Activated CD4-positive, CD25-positive, alpha-beta regulatory T cell treated with anti-CD3 and anti-CD28 coated beads, Interleukin-2, amount 50 U/mL, for 24 hours (primary cell): ENCODE data around the gene SELENOT.
"Not testable (repeated sequence)": the region's sequence is repeated elsewhere in the genome, so short reads cannot be mapped to it uniquely, and the experiment has no call there.

Experiments
- ATAC-seq, 2 donors: fragments of 150-1000 bp; cut with Tn5 transposase; one replicate each; pipeline ENCODE4 v1.10.0; 2021; ENCODE audit warnings: mild to moderate bottlenecking in 1 of 2, moderate library complexity in 1 of 2

SELENOT gene

DNA sequence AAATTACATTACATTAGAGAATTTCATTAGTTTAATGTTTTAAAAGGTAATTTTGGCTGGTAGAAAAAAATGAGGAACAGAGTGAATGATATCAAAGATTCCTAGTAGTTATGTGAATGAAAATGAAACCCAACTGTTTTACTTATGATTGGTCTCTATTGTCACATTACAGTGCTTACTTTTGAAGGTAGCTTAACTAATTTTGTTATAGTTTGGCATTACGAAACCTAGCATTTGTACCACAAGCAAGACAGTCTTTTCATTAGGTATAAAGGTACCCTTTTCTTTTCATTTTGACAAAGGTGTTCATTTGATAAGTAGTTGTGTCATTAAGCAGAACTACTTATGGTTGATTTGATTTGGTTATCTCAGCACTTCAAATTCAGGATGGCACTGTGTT, 6.9 kb downstream of the SELENOT start:
- ATAC-seq = peak; percentile 49 to 53

DNA sequence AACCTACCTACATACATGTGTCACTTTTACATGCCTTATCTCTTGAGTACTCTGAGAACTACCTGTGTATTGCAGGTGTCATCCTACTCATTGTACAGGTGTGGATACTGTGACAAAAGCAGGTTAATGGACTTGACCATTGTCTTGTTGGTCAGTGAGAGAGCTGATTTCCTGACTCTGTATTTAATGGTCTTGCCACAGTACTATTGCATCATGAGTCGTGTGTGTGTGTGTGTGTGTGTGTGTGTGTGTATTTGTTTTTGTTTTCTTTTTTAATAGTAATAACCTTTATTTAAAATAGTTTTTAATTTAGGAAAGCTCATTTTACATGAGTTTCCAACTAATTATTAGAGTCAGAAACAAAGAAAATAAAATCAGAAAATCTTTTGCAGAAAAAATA, 7.7 kb downstream of the SELENOT start:
- ATAC-seq = no peak

DNA sequence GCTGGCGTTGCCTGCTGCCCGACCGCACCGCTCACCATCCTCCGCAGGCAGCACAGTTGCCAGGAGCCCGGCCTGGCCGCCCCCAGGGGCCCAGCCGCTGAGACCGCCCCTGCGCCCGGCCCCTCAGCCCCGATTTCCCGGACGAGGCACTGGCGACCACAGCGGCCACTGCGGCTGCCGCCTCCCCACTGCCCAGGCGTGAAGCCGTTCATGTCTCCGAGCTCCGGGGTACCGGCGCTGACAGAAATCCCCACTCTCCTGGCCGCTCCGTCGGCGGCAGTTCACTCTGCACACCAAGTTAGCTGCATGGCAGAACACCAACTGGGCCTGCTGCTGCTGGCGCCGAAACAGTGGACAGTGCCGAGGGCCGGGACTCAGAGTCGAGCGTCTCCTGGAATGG, 8.5 kb downstream of the SELENOT start:
- ATAC-seq = no peak

DNA sequence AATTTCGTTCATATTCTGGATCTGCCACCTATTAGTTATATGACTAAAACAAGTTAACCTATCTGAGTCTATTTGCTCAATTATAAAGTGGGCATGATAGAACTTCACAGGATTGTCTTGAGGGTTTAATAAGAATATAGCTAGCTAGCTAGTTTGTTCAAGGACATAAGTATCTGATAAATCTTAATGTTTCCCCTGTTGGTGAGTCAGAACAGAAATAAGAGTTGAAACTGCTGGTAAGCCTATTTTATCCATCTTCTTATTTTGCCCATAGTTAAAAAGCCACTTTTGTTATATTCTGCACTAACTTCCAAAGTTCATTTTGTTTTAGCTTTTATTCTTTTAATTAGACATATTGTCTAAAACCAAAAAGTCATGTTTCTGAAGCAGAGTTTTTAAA, 9.4 kb downstream of the SELENOT start:
- no peak for ATAC-seq

DNA sequence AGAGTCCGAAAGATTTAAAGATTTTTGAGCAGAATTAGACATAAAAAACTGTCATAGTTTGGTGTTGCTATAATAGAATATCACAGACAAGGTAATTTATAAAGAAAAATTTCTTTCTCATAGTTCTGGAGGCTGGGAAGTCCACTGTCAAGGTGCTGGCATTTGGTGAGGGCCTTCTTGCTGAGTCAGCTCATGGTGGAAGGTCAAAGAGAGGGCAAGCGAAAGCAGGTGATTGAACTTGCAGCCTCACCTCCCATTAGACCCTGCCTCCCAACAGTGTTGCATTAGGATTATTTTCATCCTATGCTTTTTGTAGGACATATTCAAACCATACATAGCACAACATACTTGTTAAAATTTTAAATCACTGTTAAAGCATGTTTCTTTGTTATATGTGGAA, 9.9 kb downstream of the SELENOT start:
- no peak for ATAC-seq

DNA sequence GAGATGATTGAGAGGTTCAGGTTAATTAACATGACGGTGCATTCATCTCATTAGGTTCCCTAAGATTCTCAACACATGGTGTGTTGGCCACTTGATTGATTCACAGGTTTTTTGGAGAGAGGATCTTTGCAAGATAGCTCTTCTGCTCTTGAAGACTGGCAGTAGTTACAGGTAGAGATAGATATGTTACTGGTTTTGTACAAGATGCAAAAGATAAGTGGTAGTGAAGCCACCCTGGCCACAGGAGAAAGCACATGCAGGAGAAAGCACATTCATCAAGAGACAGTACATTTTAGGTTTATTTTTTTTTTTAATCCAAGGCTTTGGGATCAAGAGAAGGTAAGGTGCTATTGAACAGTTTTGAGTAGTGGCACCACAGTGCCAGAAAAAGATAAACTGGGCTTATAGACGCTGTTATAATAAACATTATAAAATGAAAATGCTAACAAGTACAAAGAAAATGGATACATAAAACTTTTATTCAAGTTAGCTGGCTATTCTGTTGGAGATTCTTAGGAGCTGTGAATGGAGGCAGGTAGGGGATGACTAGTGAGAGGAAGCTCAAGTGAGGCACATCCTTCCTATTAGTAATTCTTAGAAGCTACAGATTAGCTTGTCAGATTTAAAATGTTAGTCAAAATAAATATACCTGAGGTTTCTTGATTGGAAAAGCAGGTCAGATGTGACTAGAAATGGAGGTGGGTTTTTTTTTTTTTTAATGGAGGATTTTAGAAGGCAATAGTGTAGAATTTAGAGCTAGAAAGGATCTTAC, 10.8 kb downstream of the SELENOT start:
- ATAC-seq = peak; percentile 61 to 64

DNA sequence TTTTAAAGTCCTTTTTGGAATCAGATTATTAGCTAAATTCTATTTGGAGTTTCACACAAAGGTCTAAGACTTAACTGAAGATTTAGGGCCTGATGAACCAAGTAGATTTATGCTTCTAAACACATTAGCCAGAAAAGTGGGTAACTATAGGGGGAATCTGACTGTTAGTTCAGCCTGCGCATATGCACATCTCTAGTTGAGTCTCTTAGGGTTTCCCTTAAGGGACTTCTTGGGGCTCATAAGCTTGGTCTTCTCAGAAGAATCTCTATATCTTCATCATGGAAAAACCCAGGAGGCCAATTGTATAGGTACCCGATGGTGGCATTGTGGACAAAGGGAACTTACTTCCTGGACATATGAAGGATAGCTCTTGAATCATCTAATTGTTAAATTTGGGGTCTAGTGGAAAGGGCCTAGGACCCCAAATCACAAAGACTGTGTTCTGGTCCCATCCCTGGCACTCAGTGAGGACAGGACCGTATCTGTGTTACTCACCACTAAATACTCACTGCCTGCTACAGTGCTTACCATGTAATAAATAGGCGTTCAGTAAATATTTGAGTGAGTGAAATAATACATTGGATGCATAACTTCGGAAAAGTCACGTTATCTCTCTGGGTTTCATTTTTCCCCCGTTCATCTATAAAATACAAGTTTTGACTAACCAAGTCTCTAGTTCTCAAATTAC, 17.0 kb downstream of the SELENOT start:
- ATAC-seq = peak in 1 of 2 donors; percentile 13

DNA sequence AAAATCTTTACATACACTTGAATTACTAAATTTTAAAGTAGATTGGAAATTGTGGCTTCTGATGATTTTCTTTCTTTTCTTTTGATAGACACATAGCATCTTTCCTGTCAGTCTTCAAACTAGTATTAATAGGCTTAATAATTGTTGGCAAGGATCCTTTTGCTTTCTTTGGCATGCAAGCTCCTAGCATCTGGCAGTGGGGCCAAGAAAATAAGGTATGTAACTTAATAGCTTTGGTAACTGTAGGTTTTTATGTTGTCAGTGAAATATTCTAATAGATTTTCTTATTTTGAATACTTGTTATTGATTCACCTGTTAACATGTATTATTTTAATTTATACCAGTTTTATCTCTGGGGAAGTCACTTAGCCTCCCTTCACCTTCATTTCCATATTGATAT, 19.8 kb downstream of the SELENOT start:
- not testable (repeated sequence) for ATAC-seq

DNA sequence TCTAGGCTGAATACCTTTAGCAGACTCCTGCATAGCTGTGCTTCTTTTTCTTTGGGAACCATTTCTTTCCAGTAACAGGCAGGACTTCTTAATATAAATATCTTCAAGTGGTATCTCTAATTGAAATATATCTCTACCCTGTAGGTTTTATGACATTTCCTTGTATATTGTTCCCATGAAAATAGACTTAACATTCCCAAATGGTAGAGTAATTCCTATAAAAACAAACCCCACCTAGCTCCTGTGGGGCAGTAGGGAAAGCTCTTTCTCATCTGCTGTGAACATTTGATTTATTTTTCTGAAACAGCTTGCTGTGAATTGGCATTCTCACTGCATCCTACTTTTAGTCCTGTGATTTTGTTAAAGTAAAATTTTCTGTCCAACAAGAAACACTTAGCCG, 20.8 kb downstream of the SELENOT start:
- ATAC-seq = no peak

DNA sequence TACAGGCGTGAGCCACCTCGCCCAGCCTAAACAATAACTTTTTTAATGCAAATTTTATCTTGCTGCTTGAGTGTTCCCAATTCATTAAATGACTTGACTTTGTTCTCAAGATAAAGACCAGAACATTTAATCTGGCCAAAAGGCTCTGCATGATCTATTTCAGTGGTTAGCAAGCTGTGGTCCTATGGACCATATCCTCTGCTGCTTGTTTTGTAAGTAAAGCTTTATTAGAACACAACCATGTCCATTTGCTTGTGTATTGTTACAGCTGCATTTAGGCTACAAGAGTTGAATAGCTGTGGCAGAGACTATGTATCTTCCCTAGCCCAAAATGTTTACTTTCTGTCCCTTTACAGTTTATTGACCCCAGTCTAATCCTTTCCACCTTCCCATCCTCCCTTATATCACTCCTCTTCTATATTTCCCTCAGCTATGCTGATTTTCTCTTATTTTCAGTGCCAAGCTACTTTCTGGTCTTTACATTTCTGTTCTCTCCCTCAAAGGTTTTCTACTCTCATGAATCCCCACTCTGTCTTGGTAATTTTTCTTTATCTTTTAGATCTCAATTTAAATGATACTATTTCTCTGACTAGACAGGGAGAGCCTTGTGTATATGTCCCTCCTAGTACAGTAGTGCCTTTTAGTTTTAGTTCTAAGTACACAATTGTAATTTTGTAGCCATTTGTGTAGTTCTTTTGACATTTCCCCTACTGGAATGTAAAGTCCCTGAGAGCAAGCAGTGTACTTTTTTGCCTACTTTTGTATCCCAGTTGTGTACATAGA, 23.2 kb downstream of the SELENOT start:
- no peak for ATAC-seq

DNA sequence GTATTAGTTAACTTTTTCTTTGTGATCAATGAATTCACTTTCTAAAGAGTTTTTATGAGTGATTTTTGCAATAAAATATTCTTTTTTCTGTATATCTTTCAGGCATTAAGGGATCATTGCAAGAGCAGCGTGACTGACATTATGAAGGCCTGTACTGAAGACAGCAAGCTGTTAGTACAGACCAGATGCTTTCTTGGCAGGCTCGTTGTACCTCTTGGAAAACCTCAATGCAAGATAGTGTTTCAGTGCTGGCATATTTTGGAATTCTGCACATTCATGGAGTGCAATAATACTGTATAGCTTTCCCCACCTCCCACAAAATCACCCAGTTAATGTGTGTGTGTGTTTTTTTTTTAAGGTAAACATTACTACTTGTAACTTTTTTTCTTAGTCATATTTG, 24.4 kb downstream of the SELENOT start:
- no peak for ATAC-seq

DNA sequence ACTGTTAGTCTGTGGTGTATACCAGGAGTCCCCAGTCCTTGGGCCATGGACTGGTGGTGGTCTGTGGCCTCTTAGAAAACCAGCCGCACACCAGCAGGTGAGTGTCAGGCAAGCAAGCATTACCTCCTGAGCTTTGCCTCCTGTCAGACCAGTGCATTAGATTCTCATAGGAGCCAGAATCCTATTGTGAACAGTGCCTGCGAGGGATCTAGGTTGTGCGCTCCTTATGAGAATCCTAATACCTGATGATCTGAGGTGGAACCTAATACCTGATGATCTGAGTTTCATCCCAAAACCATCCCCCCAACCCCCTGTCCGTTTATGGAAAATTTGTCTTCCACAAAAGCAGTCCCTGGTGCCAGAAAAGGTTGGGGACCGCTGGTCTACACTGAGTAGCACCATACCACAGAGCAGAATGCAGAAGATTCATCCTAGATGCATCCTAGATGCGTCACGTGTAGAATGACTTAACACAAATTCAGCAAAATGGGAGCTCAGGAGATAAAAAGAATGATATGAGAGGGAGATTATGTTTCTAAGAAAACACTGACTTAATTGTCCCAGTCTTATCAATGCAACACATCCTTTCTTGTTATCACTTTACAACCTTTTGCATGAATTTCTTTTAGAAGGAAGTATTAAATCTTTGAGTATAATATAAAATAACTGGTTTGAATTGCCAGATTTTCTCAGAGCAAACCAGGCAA, 28.5 kb downstream of the SELENOT start:
- no peak for ATAC-seq

DNA sequence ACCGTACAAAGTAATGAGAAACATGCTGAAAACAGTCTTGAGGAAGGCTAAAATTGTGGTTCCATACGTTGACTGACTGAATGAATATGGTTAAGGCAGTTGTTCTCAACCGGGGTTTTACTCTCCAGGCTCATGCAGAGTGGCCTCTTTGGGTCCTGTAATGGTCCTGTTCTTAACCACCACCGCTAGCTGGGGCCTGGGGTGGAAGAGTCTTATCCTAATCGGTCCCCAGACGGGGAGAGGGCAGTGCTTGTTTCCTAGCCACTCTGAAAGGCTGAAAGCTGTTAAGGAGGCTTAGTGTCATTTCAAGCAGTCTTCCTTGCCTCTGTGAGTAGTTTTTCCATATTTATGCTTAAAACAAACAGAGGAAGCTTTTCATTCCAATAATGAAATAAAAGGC, 32.0 kb downstream of the SELENOT start:
- ATAC-seq = no peak

DNA sequence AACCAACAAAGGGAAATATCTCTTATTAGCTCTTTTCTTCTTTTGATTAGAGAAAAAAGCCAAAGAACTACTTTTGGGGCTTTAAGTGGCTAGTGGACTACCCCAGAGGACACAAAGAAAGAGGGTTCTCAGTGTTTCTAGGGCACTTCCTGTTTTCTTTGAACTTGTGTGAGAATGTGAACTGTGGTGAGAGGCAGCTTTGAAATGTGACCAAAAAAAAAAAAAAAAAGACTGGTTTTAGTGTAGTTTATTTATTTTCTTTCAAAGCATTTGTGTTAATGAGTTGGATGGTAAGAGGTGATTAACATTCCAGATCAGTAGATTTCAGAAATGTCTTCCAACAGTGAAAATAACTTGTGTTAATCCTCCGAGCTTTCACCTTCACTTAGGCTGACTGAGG, 32.4 kb downstream of the SELENOT start:
- peak; percentile 53 to 58 for ATAC-seq

DNA sequence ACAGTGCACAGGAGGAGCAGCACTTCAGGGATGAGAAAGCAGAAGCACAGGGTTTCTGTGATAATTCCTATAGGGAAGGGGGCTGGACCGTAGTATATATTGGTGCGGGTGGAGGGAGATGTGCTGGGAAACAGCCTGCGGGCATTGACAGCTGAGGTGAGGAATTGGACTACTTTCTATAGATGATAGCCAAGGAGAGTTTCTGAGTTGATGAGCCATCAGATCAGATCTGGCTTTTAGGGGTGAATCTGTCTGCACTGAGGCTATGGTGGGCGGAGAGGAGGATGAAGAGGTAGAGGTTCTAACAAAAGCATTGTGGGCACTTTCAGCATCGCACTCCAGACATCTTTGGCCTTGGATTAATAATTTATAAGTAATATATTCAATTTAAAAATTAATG, 33.1 kb downstream of the SELENOT start:
- no peak for ATAC-seq

DNA sequence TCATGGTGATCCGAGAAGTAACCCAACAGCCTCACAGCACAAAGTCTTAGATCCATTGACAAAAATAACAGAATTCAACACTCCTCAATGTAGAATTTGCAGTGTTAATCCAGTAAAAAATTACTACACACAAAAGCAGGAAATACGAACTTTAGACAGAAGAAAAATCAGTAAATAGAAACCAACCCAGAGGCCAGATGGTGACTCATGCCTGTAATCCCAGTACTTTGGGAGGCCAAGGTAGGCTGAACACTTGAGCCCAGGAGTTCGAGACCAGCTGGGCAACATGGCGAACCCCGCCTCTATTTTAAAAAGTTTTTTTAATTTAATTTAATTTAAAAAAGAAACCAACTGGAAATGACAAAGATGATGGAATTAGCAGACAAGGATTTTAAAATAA, 36.1 kb downstream of the SELENOT start:
- ATAC-seq = no peak

DNA sequence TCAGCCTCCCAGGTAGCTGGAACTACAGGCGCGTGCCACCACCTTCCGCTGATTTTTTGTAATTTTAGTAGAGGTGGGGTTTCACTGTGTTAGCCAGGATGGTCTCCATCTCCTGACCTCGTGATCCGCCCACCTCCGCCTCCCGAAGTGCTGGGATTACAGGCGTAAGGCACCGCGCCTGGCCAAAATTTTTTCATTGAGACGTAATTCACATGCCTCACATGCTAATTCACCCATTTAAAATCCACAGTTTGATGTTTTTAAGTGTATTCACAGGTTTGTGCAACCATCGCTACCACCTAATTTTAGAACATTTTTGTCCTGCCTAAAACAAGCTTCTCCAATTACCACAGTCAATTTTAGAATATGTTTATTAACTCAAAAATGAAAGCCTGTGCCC, 37.1 kb downstream of the SELENOT start:
- no peak for ATAC-seq

DNA sequence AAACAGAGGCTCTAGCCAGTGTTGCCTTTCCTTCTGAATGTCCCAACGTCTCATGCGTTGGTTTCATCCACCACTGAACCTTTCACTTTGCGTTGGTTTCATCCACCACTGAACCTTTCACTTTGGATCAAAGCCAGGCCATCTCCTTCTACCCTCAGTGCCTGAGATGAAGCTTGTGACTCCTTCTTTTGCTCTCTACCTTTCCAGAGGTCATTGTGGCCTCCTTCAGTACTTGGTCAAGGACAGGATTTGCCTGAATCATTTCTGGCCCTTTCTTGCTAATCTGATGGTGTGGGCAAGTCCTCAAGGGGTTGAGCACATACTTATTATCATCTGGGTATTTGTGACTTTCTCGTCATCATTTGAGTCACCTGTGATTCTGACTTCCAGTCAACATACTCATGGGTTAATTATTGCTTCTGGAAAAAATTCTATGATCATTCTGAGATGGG, 50.0 kb downstream of the SELENOT start:
- ATAC-seq = peak in 1 of 2 donors; percentile 48

DNA sequence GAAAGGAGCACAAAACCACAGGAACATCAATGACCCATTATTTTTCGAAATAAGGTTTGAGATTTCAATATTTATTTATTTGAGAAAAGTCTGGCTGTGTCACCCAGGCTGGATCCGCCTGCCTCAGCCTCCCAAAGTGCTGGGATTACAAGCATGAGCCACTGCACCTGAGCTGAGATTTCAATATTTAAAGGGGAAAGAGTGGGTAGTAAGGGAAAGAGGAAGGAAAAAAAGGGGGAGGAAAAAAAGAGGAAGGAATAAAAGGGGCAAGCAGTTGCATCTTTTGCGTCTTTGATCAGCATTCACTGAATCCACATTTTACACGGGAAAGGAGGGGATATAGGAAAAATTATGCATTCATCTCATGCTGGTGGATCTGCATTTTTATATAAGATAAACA, 53.2 kb downstream of the SELENOT start:
- ATAC-seq = no peak

DNA sequence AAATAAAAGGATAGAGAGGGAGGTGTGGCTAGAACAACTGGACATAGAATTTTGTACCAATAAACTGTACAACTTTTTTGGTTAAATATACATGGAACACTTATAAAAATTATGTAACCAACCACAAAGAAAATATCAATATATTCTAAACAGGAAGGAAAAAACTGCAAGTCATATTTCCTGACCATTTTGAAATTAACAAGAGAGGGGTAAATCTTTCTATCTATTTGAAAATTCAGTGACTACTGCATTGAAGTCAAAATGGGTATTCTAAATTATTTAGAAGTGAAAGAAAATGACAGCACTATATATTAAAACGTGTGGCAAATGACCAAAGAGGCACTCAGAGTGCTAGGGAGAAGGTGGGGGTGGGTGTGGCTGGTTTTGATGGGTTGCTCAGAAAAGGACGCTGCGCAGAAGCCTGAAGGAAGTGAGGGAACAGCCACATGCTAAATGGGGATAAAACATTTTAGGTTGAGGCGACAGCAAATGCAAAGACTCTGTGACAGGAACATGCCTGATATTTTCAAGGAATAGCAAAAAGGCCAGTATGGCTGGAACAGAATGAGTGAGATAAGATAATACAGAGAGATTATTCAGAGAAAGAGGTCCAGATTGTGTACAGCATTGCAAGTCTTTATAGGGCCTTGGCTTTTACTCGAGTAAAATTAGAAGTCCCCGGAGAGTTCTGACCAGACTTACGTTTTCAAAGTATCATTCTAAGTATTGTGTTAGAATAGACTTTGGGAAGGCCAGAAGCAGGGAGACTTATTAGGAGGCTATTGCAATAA, 59.5 kb downstream of the SELENOT start:
- no peak for ATAC-seq

DNA sequence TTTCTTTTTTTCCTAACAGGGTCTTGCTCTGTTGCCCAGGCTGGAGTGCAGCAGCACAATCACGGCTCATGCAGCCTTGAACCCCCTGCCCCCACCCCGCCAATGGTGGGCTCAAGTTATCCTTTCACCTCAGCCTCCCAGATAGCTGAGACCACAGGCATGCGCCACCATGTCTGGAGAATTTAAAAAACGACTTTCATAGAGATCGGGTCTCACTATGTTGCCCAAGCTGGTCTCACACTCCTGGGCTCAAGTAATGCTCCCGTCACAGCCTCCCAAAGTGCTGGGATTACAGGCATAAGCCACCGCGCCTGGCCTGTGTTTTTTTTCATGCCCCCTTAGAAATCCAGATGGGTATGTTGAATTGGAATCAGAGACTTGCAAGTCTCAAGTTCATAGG, 60.3 kb downstream of the SELENOT start:
- no peak for ATAC-seq

DNA sequence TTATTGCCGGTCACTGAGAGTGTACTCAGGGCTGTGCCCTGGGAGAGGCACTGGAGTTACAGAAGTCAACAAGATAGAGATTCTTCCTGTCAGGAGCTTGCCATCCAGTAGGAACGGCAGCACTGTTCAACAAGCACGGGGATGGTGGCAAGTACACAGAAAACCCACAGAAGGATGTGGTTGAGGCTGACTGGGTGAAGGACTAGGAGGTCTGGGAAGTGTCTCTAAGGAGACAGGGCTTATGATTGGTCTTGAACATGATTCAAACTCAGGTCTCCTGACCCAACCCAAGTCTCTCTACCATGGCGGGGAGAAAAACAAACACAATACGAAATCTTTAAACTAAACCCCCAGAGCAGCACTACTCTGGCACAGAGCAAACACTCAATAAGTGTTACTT, 63.0 kb downstream of the SELENOT start:
- no peak for ATAC-seq
